Inflammatory macrophage treated with lipopolysaccharide for 1 hour (primary cell): ENCODE data around the gene ARMC5.
"Not testable (repeated sequence)": the region's sequence is repeated elsewhere in the genome, so short reads cannot be mapped to it uniquely, and the experiment has no call there.

Experiments
- DNase-seq, 2 donors: peaks; one replicate each; pipeline ENCODE4 v3.0.0-alpha.2; 2020 to 2022

Gene ARMC5

GRCh38 chr16:31480851-31481536 is 21.7 kb downstream of the ARMC5 start:
- peak in 1 of 2 donors; percentile 14 for DNase-seq

GRCh38 chr16:31483081-31483480 is 23.8 kb downstream of the ARMC5 start, which contains the start of gene SLC5A2:
TSS of gene SLC5A2 (plus strand) at chr16:31483123. CDS start at chr16:31483137, 14 bp downstream.
- no peak for DNase-seq

GRCh38 chr16:31484048-31484447 is 24.7 kb downstream of the ARMC5 start:
- DNase-seq = not testable (repeated sequence)

- DNase-seq = no peak
These were observed 25.3 kb downstream of the ARMC5 start for GRCh38 chr16:31484491-31485171.

GRCh38 chr16:31485571-31485970 is 26.3 kb downstream of the ARMC5 start:
- DNase-seq = no peak

- no peak for DNase-seq
These were observed 26.7 kb downstream of the ARMC5 start for GRCh38 chr16:31486045-31486444.

- DNase-seq = peak; percentile 19 to 23
These were observed 27.9 kb downstream of the ARMC5 start for GRCh38 chr16:31487071-31487719.

GRCh38 chr16:31487720-31488467 is 28.6 kb downstream of the ARMC5 start:
- DNase-seq = peak in 1 of 2 donors; percentile 10

- DNase-seq = no peak
These were observed 29.4 kb downstream of the ARMC5 start for GRCh38 chr16:31488468-31489297.

GRCh38 chr16:31489298-31489564 is 29.9 kb downstream of the ARMC5 start:
- DNase-seq = no peak

- no peak for DNase-seq
These were observed 30.6 kb downstream of the ARMC5 start for GRCh38 chr16:31489616-31490584.

- DNase-seq = no peak
These were observed 32.6 kb downstream of the ARMC5 start for GRCh38 chr16:31491778-31492418.

GRCh38 chr16:31493506-31494125 is 34.3 kb downstream of the ARMC5 start:
- DNase-seq = no peak

GRCh38 chr16:31496670-31497069 is 37.4 kb downstream of the ARMC5 start:
- no peak for DNase-seq

GRCh38 chr16:31498493-31498892 is 39.2 kb downstream of the ARMC5 start:
- no peak for DNase-seq

GRCh38 chr16:31499928-31500327 is 40.6 kb downstream of the ARMC5 start:
- no peak for DNase-seq

GRCh38 chr16:31501226-31501965 is 42.1 kb downstream of the ARMC5 start:
- DNase-seq = no peak

- DNase-seq = no peak
These were observed 42.7 kb downstream of the ARMC5 start for GRCh38 chr16:31501966-31502348.

GRCh38 chr16:31502981-31503380 is 43.7 kb downstream of the ARMC5 start:
- DNase-seq = no peak

- not testable (repeated sequence) for DNase-seq
These were observed 44.3 kb downstream of the ARMC5 start for GRCh38 chr16:31503555-31503954.
